ENCODE data around the gene HIVEP3.
A peak's percentile ranks its signal among the peaks of the same experiment; 100 is the strongest.

The HIVEP3 gene

DNA sequence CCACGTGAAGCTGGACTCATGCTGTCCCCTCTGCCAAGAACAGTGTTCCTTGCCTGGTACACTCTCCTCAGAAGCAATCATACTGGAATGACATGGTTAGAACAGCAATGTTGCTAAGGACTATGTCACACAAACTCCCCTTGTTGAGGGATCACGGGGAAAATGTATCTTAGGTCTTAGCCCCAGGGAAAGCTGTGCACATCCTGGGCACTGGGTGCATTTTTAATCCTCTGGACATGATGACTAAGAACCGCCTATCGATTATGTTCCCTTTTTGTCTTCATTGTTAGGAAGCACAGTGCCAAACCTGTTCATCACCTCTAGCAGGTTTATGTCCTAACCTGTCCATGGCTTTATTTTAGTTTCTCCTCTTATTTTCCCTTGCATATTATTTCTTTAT, 115.1 kb downstream of the HIVEP3 start:
- Histone ChIP-seq H3K27me3 (no peaks in the 10 kb centered on the region), H3K27ac (peak overlapping the region; percentile 70 to 97 (median 94); a peak in 21 of 22 replicates), H3K9ac (peak overlapping the region; percentile 55 to 85 (median 81); a peak in 21 of 22 replicates), H3K4me1 (peaks cover 78 to 92% (median 84%) of the 10 kb centered on the region in 10 experiments), H4K20me1 (no peaks in the 10 kb centered on the region), H3K4me2 (peak overlapping the region; percentile 73 to 95 (median 90)), H3K4me3 (peak overlapping the region in 5 of 10 experiments; percentile 6 to 53 (median 15); a peak in 2 of 20 replicates), H3K36me3 (no peaks in the 10 kb centered on the region), H3K9me3 (replicated peaks in 1 of 11) (no peaks in the 10 kb centered on the region)
- no peak for TF ChIP-seq Cebpa-rat (IDR thresholded peaks at IDR 0.05)

DNA sequence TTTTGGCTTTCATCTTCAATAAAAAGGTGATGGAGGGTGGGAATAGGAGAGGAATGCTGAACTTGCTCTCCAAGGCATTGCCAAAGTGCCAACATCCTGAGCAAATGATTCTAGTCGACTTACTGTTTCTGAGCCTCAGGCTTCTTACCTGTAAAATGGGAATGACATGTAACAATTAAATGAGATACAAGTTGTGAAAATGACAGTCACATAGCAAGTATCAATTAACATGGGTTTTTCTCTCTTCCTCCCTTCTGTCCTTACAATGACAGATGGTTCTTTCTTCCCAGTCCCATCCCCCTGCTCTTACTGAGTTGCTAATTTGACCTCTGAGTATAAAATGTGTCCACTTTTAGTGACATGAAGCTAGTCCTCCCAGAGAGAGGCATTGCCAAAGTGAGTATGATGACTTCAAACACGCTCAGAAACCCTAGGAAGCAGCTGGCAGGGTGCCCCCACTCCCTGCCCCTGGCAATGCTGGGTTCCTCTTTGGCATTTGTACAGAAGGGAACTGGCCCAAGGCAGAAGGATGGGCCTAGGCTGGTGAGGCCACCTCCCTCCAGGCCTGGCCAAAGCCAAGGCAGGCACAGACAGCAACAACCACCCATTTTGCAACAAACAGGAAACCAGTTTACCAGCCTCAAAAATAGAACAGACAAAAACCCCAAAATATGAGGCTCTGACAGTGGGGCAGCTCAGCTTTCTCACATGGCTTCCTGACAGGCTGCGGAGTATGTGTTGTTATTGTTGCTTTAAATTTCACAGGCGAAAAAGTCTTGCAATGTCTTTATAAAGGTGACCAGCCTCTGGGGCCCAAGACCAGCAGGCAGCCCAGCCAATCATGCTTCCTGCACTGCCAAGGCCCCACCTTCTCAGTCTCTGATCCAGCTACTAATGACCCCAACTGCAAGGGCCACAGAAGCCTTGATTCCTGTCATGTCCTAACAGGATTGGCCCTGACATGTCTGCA, 115.9 kb downstream of the HIVEP3 start:
- peak in 10 of 11 experiments; percentile 57 to 97 (median 92); a peak in 18 of 22 replicates for TF ChIP-seq Cebpa-rat (IDR thresholded peaks at IDR 0.05)
- Histone ChIP-seq H3K4me3 (peak overlapping the region in 6 of 10 experiments; percentile 2 to 53 (median 11); a peak in 6 of 20 replicates), H3K4me1 (peaks cover 78 to 93% (median 84%) of the 10 kb centered on the region in 10 experiments), H3K9ac (peak overlapping the region; percentile 55 to 85 (median 81); a peak in 21 of 22 replicates), H3K27ac (peak overlapping the region; percentile 70 to 97 (median 94); a peak in 21 of 22 replicates), H3K9me3 (replicated peaks in 1 of 11) (no peaks in the 10 kb centered on the region), H3K36me3 (no peaks in the 10 kb centered on the region), H4K20me1 (no peaks in the 10 kb centered on the region), H3K4me2 (peak overlapping the region; percentile 73 to 95 (median 90)), H3K27me3 (no peaks in the 10 kb centered on the region)

- H3K9me3 ChIP-seq (replicated peaks in 1 of 11) = no peaks in the 10 kb centered on the region
- peak overlapping the region in 9 of 11 experiments; percentile 8 to 97 (median 94); a peak in 15 of 22 replicates for H3K27ac ChIP-seq
- no peaks in the 10 kb centered on the region for H3K27me3 ChIP-seq
- no peaks in the 10 kb centered on the region for H3K36me3 ChIP-seq
- H3K4me2 ChIP-seq = peak overlapping the region; percentile 58 to 95 (median 90)
- no peaks in the 10 kb centered on the region for H4K20me1 ChIP-seq
- peaks cover 57 to 73% (median 62%) of the 10 kb centered on the region in 10 experiments for H3K4me1 ChIP-seq
- TF ChIP-seq Cebpa-rat (IDR thresholded peaks at IDR 0.05) = no peak
- no peak overlapping the region for H3K4me3 ChIP-seq
- H3K9ac ChIP-seq = peak overlapping the region in 3 of 11 experiments; percentile 6 to 32 (median 6); a peak in 4 of 22 replicates
These were observed 118.4 kb downstream of the HIVEP3 start for GRCh38 chr1:41800311-41800829.

DNA sequence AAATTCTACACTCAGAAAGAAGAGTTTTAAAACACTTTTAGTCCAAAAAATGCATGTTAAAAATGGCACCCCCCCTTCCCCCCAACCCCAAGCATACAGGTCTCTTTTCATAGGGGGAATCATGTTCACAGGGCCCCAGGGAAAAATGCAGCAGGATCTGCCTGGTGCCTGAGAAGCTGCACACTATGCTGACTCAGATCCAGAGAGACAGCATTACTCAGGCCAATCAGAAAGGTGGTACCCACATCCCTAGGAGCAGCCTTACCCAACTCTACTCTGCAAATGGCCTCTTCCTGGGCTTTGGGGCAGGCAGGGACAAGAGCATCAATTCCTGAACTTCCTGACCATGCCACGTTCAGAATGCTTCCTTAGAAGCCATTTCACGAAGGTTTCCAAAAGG, 119.0 kb downstream of the HIVEP3 start:
- Histone ChIP-seq H3K4me3 (no peak overlapping the region), H3K36me3 (no peaks in the 10 kb centered on the region), H3K9ac (peak overlapping the region in 2 of 11 experiments; percentile 6 to 32; a peak in 3 of 22 replicates), H3K9me3 (replicated peaks in 1 of 11) (no peaks in the 10 kb centered on the region), H3K4me2 (peak overlapping the region in 10 of 11 experiments; percentile 58 to 95 (median 90); a peak in 18 of 22 replicates), H3K27me3 (no peaks in the 10 kb centered on the region), H3K27ac (peak overlapping the region in 7 of 11 experiments; percentile 91 to 97 (median 95); a peak in 12 of 22 replicates), H4K20me1 (no peaks in the 10 kb centered on the region), H3K4me1 (peaks cover 50 to 71% (median 58%) of the 10 kb centered on the region in 10 experiments)
- TF ChIP-seq Cebpa-rat (IDR thresholded peaks at IDR 0.05) = no peak

DNA sequence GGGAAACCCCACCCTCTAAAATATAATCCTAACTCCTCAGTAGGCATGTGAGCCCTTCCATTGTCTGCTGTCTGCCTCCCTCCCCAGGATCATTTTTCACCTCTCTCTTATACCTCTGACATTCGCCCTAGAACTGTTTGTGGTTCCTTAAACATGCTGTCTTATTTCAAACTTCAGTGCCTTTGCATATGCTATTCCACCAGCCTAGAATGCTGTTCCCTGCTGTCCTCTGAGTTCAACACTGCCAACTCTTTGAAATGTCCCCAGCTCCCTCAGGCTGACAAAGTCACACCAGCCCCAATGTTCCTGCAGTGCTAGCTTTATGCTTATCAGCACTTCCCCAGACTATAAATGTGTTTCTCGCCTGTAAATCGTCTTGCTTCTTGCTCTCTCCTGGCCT, 119.5 kb downstream of the HIVEP3 start:
- H3K9ac ChIP-seq = no peak overlapping the region
- H3K27me3 ChIP-seq = no peaks in the 10 kb centered on the region
- peak overlapping the region in 3 of 11 experiments; percentile 94 to 96 (median 95); a peak in 5 of 22 replicates for H3K27ac ChIP-seq
- no peaks in the 10 kb centered on the region for H3K36me3 ChIP-seq
- peaks cover 45 to 66% (median 53%) of the 10 kb centered on the region in 10 experiments for H3K4me1 ChIP-seq
- no peak for TF ChIP-seq Cebpa-rat (IDR thresholded peaks at IDR 0.05)
- no peaks in the 10 kb centered on the region for H4K20me1 ChIP-seq
- no peak overlapping the region for H3K4me3 ChIP-seq
- peak overlapping the region in 7 of 11 experiments; percentile 58 to 95 (median 91); a peak in 11 of 22 replicates for H3K4me2 ChIP-seq
- H3K9me3 ChIP-seq (replicated peaks in 1 of 11) = no peaks in the 10 kb centered on the region

DNA sequence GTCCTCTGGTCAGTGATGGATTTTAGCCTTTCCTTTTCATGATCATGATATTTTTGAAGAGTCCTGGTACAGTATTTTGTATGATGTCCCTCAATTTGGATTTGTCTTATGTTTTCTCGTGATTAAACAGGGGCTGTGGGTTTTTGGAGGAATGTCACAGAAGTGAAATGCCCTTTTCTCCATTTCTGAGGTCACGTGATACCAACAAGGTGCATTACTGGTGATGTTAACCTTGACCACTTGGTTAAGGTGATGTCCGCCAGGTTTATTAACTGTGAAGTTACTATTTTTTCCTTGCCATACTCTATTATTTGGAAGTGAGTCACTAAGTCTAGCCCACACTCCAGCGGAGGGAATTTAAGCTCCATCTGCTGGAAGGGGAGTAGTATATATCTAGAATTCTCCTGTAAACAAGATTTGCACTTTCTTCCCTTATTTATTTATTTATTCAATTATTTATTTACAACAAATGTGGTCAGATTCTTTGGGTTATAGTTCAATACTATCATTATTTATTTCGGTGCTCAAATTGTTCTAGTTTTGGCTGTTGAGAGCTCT, 123.4 kb downstream of the HIVEP3 start:
- Histone ChIP-seq H3K4me2 (peak overlapping the region in 4 of 11 experiments; percentile 7 to 27 (median 12); a peak in 4 of 22 replicates), H3K27ac (peak overlapping the region in 1 of 11 experiments; percentile 11; a peak in 1 of 22 replicates), H3K4me1 (peaks cover 11 to 47% (median 28%) of the 10 kb centered on the region in 10 experiments; a peak in 19 of 20 replicates), H3K36me3 (no peaks in the 10 kb centered on the region), H3K27me3 (no peaks in the 10 kb centered on the region), H3K4me3 (no peak overlapping the region), H4K20me1 (no peaks in the 10 kb centered on the region), H3K9ac (no peak overlapping the region), H3K9me3 (replicated peaks in 1 of 11) (no peaks in the 10 kb centered on the region)
- TF ChIP-seq Cebpa-rat (IDR thresholded peaks at IDR 0.05) = no peak

DNA sequence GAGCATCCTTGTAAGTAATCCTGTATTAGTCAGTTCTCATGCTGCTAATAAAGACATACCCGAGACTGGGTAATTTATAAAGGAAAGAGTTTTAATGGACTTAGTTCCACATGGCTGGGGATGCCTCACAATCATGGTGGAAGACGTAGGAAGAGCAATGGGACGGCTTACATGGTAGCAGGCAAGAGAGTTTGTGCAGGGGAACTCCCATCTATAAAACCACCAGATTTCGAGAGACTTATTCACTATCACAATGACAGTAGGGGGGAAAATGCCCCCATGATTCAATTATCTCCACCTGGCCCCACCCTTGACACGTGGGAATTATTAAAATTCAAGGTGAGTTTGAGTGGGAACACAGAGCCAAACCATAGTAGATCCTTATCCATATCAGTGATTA, 124.7 kb downstream of the HIVEP3 start:
- H4K20me1 ChIP-seq = no peaks in the 10 kb centered on the region
- no peak overlapping the region for H3K9ac ChIP-seq
- peaks cover 0 to 44% (median 18%) of the 10 kb centered on the region in 10 experiments; a peak in 16 of 20 replicates for H3K4me1 ChIP-seq
- no peak for TF ChIP-seq Cebpa-rat (IDR thresholded peaks at IDR 0.05)
- H3K9me3 ChIP-seq (replicated peaks in 1 of 11) = no peaks in the 10 kb centered on the region
- no peaks in the 10 kb centered on the region for H3K36me3 ChIP-seq
- no peak overlapping the region for H3K27ac ChIP-seq
- H3K4me3 ChIP-seq = no peak overlapping the region
- no peaks in the 10 kb centered on the region for H3K27me3 ChIP-seq
- H3K4me2 ChIP-seq = no peak overlapping the region

GRCh38 chr1:41792485-41792770, 126.3 kb downstream of the HIVEP3 start:
- H3K9me3 ChIP-seq (replicated peaks in 1 of 11) = no peaks in the 10 kb centered on the region
- no peaks in the 10 kb centered on the region for H3K36me3 ChIP-seq
- TF ChIP-seq Cebpa-rat (IDR thresholded peaks at IDR 0.05) = no peak
- H3K4me1 ChIP-seq = peaks cover 0 to 39% (median 17%) of the 10 kb centered on the region in 10 experiments; a peak in 16 of 20 replicates
- peak overlapping the region in 5 of 11 experiments; percentile 0 to 37 (median 19); a peak in 3 of 22 replicates for H3K27ac ChIP-seq
- H3K9ac ChIP-seq = no peak overlapping the region
- H4K20me1 ChIP-seq = no peaks in the 10 kb centered on the region
- no peak overlapping the region for H3K4me3 ChIP-seq
- H3K27me3 ChIP-seq = no peaks in the 10 kb centered on the region
- peak overlapping the region; percentile 6 to 72 (median 32); a peak in 17 of 22 replicates for H3K4me2 ChIP-seq
